RKO (cell line): Measurements from ENCODE around the gene RBM12.

Source experiments
- DNase-seq: peaks from one replicate; pipeline ENCODE4 v3.0.0-alpha.2; 2016; ENCODE audit warnings: low spot score

The RBM12 gene

GRCh38 chr20:35619196-35620095, 45.3 kb downstream of the RBM12 start:
- peak; percentile 94 for DNase-seq

- DNase-seq = peak; percentile 53
Measured at GRCh38 chr20:35618263-35619131, 46.2 kb downstream of the RBM12 start.

- peak; percentile 80 for DNase-seq
Measured at GRCh38 chr20:35617397-35618262, 47.1 kb downstream of the RBM12 start.

- no peak for DNase-seq
Measured at GRCh38 chr20:35616465-35617396, 48.0 kb downstream of the RBM12 start.

- peak; percentile 100 for DNase-seq
Measured at GRCh38 chr20:35615667-35616464, 48.8 kb downstream of the RBM12 start, which contains the start of gene SPAG4. Gene SPAG4 (plus strand): TSS chr20:35615829. CDS start chr20:35616004, 175 bp downstream.

DNA sequence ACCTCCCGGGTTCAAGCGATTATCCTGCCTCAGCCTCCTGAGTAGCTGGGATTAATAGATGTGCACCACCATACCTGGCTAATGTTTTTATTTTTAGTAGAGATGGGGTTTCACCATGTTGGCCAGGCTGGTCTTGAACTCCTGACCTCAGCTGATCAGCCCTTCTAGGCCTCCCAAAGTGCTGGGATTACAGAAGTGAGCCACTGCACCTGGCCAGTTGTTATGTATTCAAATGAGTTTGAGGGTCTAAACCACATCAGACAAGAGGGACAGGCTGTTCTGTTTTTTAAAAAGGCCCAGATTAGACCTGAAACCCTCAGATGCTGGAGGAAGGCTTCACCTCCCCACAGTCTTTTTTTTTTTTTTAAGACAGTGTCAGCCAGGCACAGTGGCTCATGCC, 53.2 kb downstream of the RBM12 start:
- DNase-seq = no peak

DNA sequence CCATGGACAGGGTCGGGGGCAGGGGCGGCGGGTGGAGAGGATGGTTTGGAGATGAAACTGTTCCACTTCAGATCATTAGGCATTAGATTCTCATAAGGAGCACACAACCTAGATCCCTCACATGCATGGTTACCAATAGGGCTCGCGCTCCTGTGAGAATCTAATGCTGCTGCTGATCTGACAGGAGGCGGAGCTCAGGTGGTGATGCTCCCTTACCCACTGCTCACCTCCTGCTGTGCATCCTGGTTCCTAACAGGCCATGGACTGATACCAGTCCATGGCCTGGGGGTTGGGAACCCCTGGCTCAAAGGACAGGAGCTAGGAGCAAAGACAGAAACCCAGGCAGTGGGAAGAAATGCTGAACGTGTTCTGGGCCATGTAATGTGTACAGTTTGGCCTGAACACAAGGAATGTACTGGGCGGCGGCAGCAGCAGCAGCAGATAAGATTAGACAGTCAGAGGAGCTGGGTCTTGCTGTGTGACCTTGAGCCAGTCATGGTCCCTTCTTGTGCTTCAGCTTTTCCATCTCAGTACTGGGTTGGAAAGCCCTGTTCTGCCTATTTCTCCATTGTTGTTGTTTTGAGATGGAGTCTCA, 53.8 kb downstream of the RBM12 start:
- no peak for DNase-seq

DNA sequence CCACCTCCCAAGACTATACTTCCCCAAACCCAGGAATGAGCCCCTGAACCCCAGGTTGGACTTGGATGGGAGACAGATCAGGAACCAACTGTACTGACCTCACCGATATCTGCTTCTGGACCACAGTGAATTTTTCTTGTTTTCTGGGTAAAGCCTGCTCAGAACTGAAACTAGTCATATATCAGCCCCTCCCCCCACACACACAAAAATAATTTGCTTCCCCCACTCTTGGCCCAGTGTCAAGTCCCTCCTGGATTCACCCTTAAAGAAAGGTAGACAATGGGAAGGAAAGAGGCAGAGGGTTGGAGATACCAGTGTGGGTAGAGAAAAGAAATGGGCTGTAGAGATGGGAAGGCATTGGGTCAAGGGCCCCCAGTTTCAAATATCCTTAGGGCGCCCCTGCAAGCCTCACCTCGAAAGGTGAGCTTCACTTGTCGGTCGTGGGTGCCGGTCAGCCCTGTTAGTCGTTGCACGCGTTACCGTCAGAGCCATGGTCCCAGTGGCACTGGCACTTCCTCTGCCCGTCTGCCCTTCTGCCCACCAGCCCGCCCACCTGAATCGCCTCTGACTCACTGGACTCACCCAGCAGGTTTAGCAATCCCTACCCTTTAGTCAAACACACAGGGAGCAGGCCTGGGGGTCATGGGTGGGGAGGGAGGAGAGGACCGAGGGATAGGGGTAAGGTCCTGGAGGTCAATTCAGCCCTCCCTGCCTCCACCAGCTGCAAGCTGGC, 57.5 kb downstream of the RBM12 start:
- no peak for DNase-seq

DNA sequence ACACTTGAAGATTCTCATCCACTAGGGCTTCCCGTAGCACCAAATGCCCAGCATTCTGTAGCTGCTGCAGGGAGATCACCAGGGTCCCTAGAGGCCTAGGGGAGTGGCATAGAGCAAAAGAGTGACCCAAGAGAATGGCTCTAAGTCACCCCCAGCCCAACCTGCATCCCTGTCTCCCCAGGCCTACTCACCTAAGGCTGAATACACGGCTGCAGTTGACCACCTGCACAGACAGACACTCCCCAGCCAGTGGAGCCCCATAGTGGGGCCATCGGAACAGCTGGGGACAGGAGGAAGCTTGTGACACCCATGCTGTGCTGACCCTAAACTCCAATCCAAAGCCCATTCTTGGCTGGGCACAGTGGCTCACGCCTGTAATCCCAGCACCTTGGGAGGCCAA, 58.6 kb downstream of the RBM12 start:
- DNase-seq = no peak

GRCh38 chr20:35604449-35604747, 60.3 kb downstream of the RBM12 start:
- no peak for DNase-seq

GRCh38 chr20:35603695-35604448, 60.8 kb downstream of the RBM12 start:
- DNase-seq = no peak

DNA sequence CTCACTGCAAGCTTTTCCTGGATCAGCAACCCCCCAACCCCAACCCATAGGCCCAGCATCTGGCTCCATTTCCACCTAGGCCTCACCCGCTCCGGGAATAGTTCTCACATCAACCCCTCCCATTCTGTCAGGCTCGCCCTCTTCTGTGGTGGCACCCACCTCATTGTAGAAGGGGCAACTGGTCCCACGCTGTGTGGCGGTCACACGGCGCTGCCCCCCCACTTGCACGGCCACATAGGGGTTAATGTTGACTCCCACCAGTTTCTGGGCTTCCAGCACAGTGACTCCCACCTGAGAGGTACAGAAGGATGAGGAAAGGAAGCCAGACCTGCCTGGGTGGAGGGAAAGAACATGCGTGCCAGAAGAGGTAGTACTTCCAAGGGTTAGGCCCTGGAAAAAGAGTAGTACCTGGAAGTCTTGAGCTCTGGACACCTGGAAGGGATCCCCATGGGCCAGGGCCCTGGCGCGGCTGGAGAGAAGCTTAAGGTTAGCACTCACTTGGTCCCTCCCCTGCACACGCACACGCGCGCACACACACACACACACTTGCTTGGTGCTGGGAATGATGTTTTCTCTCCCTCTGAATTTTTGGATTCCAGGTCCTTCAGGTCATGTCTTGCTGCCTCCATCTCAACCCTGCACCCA, 61.7 kb downstream of the RBM12 start:
- DNase-seq = no peak

DNA sequence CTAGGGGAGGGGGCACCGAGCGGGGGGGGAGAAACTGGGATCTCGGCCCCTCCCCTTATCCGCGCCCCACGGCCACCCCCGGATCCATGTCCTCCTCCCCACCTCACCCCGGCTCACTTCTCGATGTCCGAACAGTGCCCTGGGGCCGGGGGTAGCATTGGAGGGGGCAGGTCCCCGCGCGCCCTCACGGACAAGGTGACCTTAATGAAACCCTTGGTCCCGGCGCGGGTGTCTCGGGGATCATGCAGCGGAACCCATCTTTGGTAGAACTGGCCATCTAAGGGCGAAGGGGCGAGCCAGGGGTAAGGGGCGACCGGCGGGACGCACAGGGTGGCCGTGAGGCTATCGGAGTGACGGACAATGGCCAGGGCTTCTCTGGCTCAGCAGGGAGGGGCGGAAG, 62.7 kb downstream of the RBM12 start:
- no peak for DNase-seq

- no peak for DNase-seq
Measured at GRCh38 chr20:35600993-35601973, 63.4 kb downstream of the RBM12 start.

- DNase-seq = no peak
Measured at GRCh38 chr20:35600176-35600992, 64.3 kb downstream of the RBM12 start.

DNA sequence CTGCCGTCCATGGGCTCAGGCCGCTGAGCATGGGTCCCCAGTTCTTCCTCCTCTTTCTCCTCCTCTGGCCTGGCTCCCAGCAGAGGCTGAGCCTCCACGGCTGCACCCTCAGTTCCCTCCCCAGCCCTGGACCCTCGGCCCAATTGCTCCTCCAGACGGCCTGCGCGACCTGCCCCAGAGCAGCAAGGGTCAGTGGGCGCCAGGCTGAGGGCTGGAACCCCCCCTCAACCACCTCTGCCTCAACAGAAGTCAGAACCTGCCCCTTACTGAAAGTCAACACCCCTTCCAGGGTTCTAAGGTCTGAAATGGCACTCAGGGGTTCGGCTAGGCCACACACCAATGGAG, 65.0 kb downstream of the RBM12 start:
- DNase-seq = no peak
